ENCODE measurements around the gene HTRA1. TPM values are rescaled to one million over a fixed set of nuclear protein-coding genes. Genes with fewer than 3 reads are reported as not detected.
A peak's percentile ranks its signal among the peaks of the same experiment; 100 is the strongest.

HTRA1 gene
- 100 to 1,000 TPM in 1 of 3 donors, 10 to 100 TPM in 2; 11.0 to 122 (median 28.9) TPM for total RNA-seq
- long read RNA-seq, donor 1, transcript HTRA1-202 (6 exons, 1,214 nt) = minor isoform, 17 of 207 reads
- long read RNA-seq, donor 1, transcript HTRA1-201 (9 exons, 2,120 nt) = major isoform, 178 of 207 reads
- long read RNA-seq, donor 1, partial matches to known transcripts = 8 of 207 reads
- long read RNA-seq, donor 1, other reads (novel, unspliced or antisense) = 4 of 207 reads
- long read RNA-seq, donor 2 = 0 reads

DNA sequence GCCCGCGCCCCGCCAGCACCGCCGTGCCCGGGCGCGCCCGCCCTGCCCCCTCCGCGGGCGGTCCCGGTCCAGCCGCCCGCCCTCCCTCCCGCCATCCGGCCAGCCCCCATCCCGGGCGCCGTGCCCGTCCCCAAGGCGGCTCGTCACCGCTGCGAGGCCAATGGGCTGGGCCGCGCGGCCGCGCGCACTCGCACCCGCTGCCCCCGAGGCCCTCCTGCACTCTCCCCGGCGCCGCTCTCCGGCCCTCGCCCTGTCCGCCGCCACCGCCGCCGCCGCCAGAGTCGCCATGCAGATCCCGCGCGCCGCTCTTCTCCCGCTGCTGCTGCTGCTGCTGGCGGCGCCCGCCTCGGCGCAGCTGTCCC, at the start of gene HTRA1:
Gene HTRA1 (plus strand): TSS at position 187 of the 362 bp plus-strand sequence. CDS start 100 bp downstream, at position 287.
- no peak for TF ChIP-seq CTCF (IDR thresholded peaks at IDR 0.05)
- ATAC-seq = peak; percentile 64
- no peaks in the 10 kb centered on the region for H3K36me3 ChIP-seq (ENCODE audit: low read depth)
- H3K4me1 ChIP-seq (ENCODE audit: low read depth) = peaks cover 15% of the 10 kb centered on the region
- H3K9me3 ChIP-seq = no peaks in the 10 kb centered on the region
- peak within 1 kb of the TSS; percentile 19 for H3K4me3 ChIP-seq
- intact Hi-C loops (cut with DNase I, micrococcal nuclease) = no loop called here
- DNase-seq = peak; percentile 44 to 72 (median 62)

DNA sequence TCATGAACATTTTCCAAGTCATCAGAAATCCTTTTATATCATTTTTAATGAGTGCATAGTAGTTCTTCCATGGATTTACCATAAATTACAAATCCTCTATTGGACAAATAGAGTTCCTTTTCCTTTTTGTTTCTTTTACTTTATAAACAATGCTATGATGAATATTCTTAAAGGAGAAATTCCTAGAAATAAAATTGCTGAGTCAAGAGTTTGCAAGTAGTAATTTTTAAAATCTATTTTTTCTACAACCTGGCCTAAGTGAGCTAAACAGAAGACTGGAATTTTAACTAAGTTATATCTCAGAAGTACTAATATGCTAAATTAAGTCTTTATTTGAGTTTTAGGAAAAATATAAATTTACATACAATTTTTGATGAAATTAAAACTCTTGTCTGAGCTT, 48.0 kb upstream of the HTRA1 start:
- TF ChIP-seq CTCF (IDR thresholded peaks at IDR 0.05) = no peak

DNA sequence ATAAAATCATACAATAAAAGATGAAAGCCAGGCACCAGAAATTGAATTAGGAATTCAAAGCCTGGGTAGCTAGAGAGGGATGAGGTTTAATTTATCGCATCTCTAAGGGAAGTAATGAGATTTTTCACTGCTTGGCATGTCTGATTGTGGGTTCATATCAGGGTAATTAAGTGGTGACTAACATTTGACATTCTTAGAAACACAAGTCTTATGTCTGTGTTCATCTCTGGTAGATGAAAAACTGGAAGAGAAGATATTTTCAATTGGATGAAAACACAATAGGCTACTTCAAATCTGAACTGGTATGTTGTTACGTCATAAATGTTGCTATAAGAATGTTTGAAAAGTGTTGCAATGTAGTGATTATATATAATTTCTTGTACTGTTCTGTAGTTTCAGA, 43.7 kb upstream of the HTRA1 start:
- DNase-seq = no peak
- Histone ChIP-seq H3K4me1 (ENCODE audit: low read depth) (no peaks in the 10 kb centered on the region), H3K9me3 (no peaks in the 10 kb centered on the region), H3K36me3 (ENCODE audit: low read depth) (no peaks in the 10 kb centered on the region), H3K4me3 (no peak overlapping the region)
- no peak for TF ChIP-seq CTCF (IDR thresholded peaks at IDR 0.05)
- intact Hi-C loops (cut with DNase I, micrococcal nuclease) = no loop called here
- ATAC-seq = no peak

More for the DNA sequence above, 48.0 kb upstream of the HTRA1 start:
- Histone ChIP-seq H3K36me3 (ENCODE audit: low read depth) (no peaks in the 10 kb centered on the region), H3K4me1 (ENCODE audit: low read depth) (no peaks in the 10 kb centered on the region), H3K9me3 (no peaks in the 10 kb centered on the region), H3K4me3 (no peak overlapping the region)
- no peak for ATAC-seq
- intact Hi-C loops (cut with DNase I, micrococcal nuclease) = no loop called here
- no peak for DNase-seq

- no peak for TF ChIP-seq CTCF (IDR thresholded peaks at IDR 0.05)
- H3K4me3 ChIP-seq = no peak overlapping the region
- no peaks in the 10 kb centered on the region for H3K9me3 ChIP-seq
- ATAC-seq (no peak), DNase-seq (no peak)
- H3K36me3 ChIP-seq (ENCODE audit: low read depth) = no peaks in the 10 kb centered on the region
- H3K4me1 ChIP-seq (ENCODE audit: low read depth) = no peaks in the 10 kb centered on the region
- intact Hi-C loops (cut with DNase I, micrococcal nuclease) = no loop called here
Measured at GRCh38 chr10:122419016-122419415, 42.3 kb upstream of the HTRA1 start.

- intact Hi-C loops (cut with DNase I, micrococcal nuclease) = no loop called here
- DNase-seq = no peak
- no peak overlapping the region for H3K4me3 ChIP-seq
- no peak for TF ChIP-seq CTCF (IDR thresholded peaks at IDR 0.05)
- H3K36me3 ChIP-seq (ENCODE audit: low read depth) = no peaks in the 10 kb centered on the region
- H3K4me1 ChIP-seq (ENCODE audit: low read depth) = no peaks in the 10 kb centered on the region
- no peaks in the 10 kb centered on the region for H3K9me3 ChIP-seq
- no peak for ATAC-seq
Measured at GRCh38 chr10:122419876-122420623, 41.3 kb upstream of the HTRA1 start.

All from mucosa of descending colon (tissue), 3 donors.